ENCODE data around the gene CYP24A1. TPM values are rescaled to one million over a fixed set of nuclear protein-coding genes. Genes with fewer than 3 reads are reported as not detected.
A peak's percentile ranks its signal among the peaks of the same experiment; 100 is the strongest.

Gene CYP24A1
- total and polyA plus RNA-seq, 2 of the 13 experiments (the other 11 are each of a cell fraction or from before 2014, with no cell fraction given), result 9.4 to 32.7 TPM

DNA sequence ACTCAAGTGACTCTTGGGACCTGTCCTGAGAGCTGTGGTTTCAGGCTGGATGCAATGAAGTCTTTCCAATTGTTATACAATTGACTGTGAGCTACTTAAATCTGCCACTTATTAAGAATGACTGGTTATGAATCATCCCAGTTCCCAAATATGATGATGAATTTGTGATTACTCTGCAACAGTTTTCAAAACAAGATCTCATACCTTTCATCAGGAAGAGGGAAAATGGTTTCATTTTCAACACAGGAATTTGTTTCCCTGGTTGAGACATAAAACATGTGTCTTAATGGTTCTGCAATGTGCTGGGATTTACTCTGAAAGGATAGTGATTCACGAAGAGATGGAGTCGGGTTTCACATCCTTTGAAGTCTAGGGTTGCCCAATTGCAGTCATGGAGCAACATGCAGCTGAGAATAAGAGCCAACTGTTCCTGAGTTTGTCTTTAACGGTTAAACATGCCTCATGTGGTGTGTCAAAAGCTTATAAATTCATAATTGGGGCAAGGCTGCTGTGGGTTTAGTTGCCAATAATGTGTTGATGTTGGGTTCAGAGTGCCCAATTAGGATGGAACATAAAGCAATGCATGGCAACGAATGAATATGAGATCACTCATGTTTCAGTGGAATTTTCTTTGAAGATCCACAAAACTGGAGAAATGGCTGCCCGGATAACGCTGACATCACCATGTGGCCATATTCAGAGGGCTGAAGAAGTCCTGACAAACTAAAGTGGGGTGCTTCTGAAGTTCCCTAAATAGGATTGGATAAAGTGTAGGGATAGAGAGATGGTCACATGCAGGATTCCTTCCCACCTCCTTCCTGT is 41.0 kb downstream of the CYP24A1 start:
- Histone ChIP-seq H3K4me3 (replicated peaks in 1 of 3; ENCODE audit: insufficient read depth in 1 of 3, low read depth in 2 of 3, low read length in 3 of 3) (peak overlapping the region; percentile 0 to 54 (median 7); a peak in 2 of 6 replicates), H3K4me2 (ENCODE audit: low read depth, low read length) (peak overlapping the region; percentile 86), H3K9me3 (ENCODE audit: low read length) (peaks cover 7% of the 10 kb centered on the region; the same call in 1 of the 2 replicates), H4K20me1 (ENCODE audit: insufficient read depth, low read length) (no peaks in the 10 kb centered on the region), H3K36me3 (replicated peaks in 1 of 2; ENCODE audit: control insufficient read depth in 1 of 2, insufficient read depth in 2 of 2, low read length in 2 of 2) (no peaks in the 10 kb centered on the region), H3K27ac (ENCODE audit: extremely low read length, insufficient read depth, low read length) (peak overlapping the region; percentile 99), H3K27me3 (ENCODE audit: control insufficient read depth in 1 of 2, insufficient read depth in 2 of 2, low read length in 2 of 2) (no peaks in the 10 kb centered on the region), H3K9ac (ENCODE audit: insufficient read depth, low read depth, low read length) (peak overlapping the region; percentile 94), H2AFZ (ENCODE audit: low read length) (no peak overlapping the region), H3K79me2 (ENCODE audit: insufficient read depth, low read length) (no peaks in the 10 kb centered on the region), H3K4me1 (ENCODE audit: insufficient read depth, low read length) (peaks cover 56% of the 10 kb centered on the region)
- FAIRE-seq (no peak), DNase-seq (ENCODE audit: low spot score) (peak; percentile 100), ATAC-seq (peak; percentile 93)
- in situ Hi-C loops (cut with HindIII; ENCODE audit: extremely low pct_ligation_motif_present, low pct_unique_long_range_greater_than_20kb), result loop anchor here (10.0 kb wide), 1 partner anchor 62 kb away; no protein-coding TSS in a partner anchor
- TSS peak; percentile 99 for BruUV-seq (replicated peaks)
- ChIA-PET POLR2A (interaction anchor here (0.7 to 3.6 kb wide), 33 partner anchors 8 to 1052 kb away, joined by 3 to 287 read pairs (median 6); partner anchors contain the start of genes CYP24A1, PFDN4 and ZNF217), CTCF (ENCODE audit: low intra/inter-chr PET ratio, low total read pairs) (interaction anchor here (1.0 to 1.6 kb wide), 5 partner anchors 9 to 66 kb away, joined by 3 to 4 read pairs (median 4); no protein-coding TSS in a partner anchor)
- intact Hi-C loops (cut with micrococcal nuclease; ENCODE audit: unreplicated experiment), result loop anchor here (1.0 to 2.0 kb wide), 4 partner anchors 10 to 61 kb away; no protein-coding TSS in a partner anchor
- WGBS (ENCODE audit: low lambda C conversion rate), result 2% methylated on average over 6 of the region's 6 CpGs
- TF ChIP-seq, protein P1, sequence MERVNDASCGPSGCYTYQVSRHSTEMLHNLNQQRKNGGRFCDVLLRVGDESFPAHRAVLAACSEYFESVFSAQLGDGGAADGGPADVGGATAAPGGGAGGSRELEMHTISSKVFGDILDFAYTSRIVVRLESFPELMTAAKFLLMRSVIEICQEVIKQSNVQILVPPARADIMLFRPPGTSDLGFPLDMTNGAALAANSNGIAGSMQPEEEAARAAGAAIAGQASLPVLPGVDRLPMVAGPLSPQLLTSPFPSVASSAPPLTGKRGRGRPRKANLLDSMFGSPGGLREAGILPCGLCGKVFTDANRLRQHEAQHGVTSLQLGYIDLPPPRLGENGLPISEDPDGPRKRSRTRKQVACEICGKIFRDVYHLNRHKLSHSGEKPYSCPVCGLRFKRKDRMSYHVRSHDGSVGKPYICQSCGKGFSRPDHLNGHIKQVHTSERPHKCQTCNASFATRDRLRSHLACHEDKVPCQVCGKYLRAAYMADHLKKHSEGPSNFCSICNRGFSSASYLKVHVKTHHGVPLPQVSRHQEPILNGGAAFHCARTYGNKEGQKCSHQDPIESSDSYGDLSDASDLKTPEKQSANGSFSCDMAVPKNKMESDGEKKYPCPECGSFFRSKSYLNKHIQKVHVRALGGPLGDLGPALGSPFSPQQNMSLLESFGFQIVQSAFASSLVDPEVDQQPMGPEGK (CRISPR knock-in tag; IDR thresholded peaks at IDR 0.05), result peak; percentile 70
- TF ChIP-seq ZNF431 (CRISPR knock-in tag; IDR thresholded peaks at IDR 0.05; ENCODE audit: borderline replicate concordance, low read depth) (peak; percentile 88; the same call in 1 of the 2 replicates), CEBPG (CRISPR knock-in tag; IDR thresholded peaks at IDR 0.05) (peak; percentile 99), ZNF136 (CRISPR knock-in tag; IDR thresholded peaks at IDR 0.05; ENCODE audit: low read depth) (no peak), ZSCAN29 (CRISPR knock-in tag; conservative IDR thresholded peaks at IDR 0.05) (0 out of 2 replicates have a peak, but pooled peaks have one; percentile 71), SOX5 (CRISPR knock-in tag; IDR thresholded peaks at IDR 0.05; ENCODE audit: borderline replicate concordance) (peak; percentile 87), ZNF224 (CRISPR knock-in tag; IDR thresholded peaks at IDR 0.05) (no peak), SALL1 (CRISPR knock-in tag; IDR thresholded peaks at IDR 0.05) (peak; percentile 79; the same call in 1 of the 2 replicates), ZNF549 (CRISPR knock-in tag; IDR thresholded peaks at IDR 0.05) (no peak), POLR2G (IDR thresholded peaks at IDR 0.05; ENCODE audit: low read depth, low read length) (peak; percentile 92), ZNF12 (CRISPR knock-in tag; IDR thresholded peaks at IDR 0.05) (peak; percentile 86), SUZ12 (IDR thresholded peaks at IDR 0.05; ENCODE audit: low read depth, low read length) (0 out of 2 replicates have a peak, but pooled peaks have one; percentile 16), NPAS2 (CRISPR knock-in tag; IDR thresholded peaks at IDR 0.05; ENCODE audit: borderline replicate concordance) (no peak), ARNTL (CRISPR knock-in tag; IDR thresholded peaks at IDR 0.05) (peak; percentile 81)
- TF ChIP-seq, protein P2, sequence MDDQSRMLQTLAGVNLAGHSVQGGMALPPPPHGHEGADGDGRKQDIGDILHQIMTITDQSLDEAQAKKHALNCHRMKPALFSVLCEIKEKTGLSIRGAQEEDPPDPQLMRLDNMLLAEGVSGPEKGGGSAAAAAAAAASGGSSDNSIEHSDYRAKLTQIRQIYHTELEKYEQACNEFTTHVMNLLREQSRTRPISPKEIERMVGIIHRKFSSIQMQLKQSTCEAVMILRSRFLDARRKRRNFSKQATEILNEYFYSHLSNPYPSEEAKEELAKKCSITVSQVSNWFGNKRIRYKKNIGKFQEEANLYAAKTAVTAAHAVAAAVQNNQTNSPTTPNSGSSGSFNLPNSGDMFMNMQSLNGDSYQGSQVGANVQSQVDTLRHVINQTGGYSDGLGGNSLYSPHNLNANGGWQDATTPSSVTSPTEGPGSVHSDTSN (CRISPR knock-in tag; IDR thresholded peaks at IDR 0.05; ENCODE audit: borderline replicate concordance), result no peak
- TF ChIP-seq, protein P3, sequence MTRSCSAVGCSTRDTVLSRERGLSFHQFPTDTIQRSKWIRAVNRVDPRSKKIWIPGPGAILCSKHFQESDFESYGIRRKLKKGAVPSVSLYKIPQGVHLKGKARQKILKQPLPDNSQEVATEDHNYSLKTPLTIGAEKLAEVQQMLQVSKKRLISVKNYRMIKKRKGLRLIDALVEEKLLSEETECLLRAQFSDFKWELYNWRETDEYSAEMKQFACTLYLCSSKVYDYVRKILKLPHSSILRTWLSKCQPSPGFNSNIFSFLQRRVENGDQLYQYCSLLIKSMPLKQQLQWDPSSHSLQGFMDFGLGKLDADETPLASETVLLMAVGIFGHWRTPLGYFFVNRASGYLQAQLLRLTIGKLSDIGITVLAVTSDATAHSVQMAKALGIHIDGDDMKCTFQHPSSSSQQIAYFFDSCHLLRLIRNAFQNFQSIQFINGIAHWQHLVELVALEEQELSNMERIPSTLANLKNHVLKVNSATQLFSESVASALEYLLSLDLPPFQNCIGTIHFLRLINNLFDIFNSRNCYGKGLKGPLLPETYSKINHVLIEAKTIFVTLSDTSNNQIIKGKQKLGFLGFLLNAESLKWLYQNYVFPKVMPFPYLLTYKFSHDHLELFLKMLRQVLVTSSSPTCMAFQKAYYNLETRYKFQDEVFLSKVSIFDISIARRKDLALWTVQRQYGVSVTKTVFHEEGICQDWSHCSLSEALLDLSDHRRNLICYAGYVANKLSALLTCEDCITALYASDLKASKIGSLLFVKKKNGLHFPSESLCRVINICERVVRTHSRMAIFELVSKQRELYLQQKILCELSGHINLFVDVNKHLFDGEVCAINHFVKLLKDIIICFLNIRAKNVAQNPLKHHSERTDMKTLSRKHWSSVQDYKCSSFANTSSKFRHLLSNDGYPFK (CRISPR knock-in tag; IDR thresholded peaks at IDR 0.05; ENCODE audit: borderline replicate concordance), result no peak
